GM18861 (cell line): ENCODE data around the gene TTC23.
"Not testable (repeated sequence)": the region's sequence is repeated elsewhere in the genome, so short reads cannot be mapped to it uniquely, and the experiment has no call there.

ENCODE experiments used
- ATAC-seq: cut with Tn5 transposase; IDR thresholded peaks from one replicate; pipeline ENCODE4 v1.9.1; 2021; ENCODE audit not compliant: unreplicated experiment

TTC23 gene

DNA sequence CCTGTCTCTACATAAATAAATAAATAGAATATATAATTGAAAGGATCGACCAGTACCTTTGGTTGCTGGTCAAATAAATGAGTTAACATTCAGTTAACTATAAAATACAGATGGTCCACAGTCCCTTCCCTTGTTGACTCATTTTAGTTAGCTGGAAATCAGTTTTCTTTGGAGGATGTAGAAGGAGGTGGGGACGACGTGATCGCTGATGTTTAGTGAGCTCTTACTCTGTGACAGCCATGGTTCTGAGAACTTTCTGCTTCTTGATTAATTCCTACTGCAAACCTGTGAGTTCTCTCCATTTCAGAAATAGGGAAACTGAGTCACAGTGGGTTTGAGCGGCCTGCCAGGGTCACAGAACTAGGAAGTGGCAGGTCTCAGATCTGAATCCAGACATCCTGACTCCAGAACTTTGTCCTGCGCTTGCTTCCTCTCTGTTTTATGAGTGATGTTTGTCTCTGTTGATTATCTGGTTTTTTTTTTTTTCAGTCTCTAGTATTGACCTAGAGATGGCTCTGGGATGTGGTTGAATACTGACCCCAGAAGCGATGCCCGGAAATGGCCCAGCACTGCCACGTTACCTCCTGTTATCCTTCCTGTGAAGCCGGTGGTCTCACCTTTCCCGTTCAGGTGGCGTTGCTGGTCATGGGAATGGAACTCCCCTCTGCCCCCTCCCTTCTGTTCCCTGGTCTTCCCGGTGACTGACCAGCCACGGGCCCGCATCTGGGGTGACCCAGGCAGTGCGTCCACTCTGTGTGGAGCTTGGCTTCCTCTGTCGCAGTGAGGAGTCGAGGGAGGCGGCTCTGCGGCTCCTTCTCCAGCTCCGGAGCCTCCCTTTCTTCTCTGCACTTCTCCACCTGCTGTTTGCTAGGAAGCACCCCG is 126.3 kb downstream of the TTC23 start:
- ATAC-seq, result no peak

DNA sequence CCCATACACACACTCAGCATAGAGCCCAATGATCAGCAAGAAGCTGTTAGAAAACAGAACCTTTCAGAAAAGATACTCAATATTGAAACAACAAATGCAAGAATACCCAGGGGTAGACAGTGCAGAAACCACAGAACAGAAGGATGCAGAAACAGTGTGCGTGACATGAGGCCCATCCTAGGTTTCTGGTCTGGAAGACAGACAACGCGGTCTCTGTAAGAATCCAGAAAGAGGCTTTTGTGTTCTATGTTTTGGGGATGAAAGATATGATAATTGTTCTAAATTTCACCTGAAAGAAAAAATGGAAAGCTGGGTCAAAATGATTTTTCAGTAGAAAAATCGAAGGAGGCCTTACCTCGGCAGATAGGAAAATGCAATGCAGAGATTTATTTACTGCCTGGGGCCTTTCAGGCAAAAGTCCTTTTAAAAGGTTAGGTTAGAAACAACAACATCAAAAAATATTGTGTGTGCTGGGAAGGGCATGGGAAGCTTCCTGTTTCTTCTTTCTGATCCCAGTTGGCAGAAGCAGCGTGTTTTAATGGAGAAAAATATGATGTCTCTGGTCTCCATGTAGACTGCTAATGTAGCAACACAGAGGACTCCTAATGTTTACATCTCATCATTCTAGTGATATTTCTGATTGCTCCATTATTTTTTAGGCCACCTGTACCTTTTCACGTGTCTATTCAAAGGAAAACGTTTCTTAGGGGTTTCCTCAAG is 127.5 kb downstream of the TTC23 start:
- ATAC-seq, result no peak

DNA sequence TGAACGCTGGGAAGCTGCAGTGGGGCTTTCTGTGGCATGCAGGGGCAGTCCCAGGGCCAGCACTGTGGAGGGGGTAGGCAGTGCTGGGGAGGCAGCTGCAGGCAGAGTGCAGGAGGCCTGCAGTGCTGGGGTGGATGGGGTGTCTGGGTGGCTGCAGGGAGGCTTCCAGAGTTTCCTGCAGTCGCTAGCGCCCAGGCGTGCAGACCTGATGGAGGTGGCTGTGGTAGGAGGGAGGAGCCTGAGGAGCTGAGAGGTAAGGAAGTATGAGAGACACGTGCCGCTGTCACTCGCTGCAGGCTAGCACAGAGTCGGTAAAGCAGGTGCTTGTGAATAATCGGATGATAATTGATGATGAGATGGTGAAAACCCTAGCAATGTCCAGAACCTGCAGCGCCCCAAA is 128.2 kb downstream of the TTC23 start:
- no peak for ATAC-seq

DNA sequence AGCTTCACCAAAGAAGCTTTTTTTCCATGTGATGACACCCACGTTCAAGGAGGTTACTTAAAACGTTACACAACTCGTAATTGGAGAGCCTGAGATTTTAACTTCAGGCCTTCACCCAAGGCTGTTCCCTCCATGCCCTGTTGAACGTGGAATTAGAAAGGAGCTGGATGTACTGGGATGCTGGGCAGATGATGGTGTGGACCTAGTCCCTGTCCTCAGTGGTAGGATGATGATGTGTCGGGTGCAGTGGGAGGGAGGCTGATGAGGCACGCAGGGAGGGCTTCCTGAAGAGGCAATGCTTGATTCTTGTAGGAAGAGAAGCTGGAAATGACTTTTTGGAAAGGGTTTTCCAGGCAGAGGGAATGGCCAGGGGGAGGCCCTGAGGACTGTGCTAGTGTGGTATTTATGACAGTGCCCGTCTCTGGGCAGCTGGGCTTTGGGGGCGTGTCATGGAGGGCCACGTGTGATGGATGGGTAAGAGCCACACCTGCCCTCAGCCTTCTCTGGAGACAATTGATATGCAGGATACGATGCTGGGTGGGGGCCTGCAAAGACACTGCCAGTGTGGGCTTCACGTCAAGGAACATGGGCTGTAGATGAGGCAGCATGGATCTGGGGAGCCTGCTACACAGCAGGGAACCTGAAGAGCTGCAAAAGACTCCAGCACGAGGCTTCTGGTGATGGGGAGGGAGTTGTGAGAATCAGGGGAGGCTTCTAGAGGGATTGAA is 129.2 kb downstream of the TTC23 start:
- ATAC-seq, result no peak

DNA sequence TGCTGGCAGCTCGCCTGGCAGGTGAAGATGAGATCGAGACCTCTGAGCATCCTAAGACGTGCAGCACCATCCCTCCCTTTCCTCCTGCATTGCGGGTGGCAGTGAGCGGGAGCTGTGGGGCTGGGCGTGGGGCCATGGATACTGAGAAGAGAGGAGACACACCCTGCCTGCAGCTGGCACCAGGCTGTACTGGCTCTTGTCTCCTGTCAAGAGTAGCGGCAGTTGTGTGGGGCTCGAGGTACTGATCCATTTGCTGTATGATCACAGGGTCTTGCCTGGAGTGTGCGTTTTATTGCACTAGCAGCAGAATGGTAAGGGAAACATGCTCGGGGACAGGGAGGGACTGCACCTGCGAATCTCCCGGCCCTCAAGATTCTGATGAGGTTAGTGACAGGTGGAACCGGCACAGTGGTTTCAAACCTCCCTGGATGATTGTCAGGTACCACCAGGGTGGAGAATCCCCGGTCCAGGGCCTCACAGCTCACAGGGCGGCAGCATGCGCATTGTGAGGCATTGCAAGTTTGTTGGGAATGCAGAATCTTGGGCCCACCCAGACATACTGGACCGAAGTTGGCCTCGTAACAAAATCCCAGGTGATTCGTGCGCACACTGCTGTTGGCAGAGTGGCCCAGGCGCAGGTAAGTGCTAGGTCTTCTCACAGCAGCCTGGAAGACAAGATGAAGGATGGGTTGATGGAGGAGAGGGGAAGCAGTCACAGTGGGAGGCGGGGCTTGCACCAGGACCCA is 130.4 kb downstream of the TTC23 start:
- ATAC-seq, result no peak

DNA sequence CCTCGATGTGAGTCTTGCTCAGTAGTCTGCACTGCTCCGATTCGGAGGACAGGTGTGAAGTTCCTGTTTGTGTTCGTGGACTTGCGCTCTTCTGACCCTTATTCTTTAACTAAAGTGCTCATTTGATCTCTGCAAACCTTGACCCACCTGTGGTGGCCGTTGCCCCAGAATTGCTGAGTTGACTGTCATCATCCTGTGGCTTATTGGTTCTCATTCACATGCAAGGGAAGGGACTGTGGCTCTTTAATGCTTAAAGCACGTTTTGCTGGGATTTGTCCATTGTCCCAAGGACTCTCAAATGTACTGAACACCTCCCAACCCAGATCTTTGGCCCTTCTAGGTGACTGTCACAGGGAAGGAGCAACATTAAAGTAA is 131.1 kb downstream of the TTC23 start:
- ATAC-seq, result no peak

DNA sequence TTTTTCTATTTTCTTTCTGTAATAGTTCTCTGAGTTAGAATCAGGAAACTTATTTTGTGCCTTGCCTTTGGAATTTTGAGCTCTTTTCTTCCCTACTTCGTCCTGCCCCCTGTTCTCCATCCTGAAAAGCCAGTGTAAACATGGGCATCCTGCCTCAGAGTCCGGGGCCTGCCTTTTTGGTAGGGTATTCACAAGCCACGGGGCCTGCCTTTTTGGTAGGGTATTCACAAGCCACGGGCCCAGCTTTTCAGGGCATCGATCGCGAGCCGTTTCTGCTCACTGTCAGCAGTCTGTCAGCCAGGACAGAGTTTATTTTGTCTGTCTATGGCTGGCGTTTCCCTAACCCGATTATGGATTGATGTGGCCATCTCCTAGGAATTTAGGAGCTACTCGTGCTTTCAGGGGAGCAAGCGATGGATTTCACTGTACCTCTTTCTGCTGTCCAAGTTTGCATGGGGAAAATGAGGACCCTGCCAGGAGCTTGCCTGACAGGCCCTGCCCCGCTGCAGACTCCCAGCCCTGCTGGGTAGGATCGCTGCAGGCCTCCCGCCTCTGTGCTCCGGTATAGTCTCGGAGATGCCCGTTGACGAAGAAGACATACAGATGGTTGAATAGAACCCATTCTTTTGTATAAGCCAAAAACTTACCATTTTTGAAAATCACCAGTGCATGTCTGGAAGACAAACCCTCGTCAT is 131.7 kb downstream of the TTC23 start:
- ATAC-seq, result no peak

DNA sequence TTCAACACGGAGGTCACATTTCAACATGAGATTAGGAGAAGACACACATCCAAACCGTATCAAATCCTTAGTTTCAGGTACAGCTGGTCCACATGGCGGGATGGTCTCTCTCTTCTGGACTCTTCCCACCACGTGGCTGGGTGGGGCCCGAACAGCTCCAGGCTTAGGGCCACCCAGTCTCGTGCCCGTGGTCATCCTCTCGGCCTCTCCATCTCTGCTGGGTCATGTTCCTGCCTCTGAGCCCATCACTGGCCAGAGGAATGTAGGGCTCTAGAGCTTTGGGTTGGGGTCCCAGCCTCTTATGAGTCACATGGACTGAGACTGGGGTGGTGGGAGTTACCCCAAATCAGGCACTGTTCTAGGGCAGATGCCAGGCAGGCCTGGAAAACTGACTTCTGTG is 132.3 kb downstream of the TTC23 start:
- no peak for ATAC-seq

DNA sequence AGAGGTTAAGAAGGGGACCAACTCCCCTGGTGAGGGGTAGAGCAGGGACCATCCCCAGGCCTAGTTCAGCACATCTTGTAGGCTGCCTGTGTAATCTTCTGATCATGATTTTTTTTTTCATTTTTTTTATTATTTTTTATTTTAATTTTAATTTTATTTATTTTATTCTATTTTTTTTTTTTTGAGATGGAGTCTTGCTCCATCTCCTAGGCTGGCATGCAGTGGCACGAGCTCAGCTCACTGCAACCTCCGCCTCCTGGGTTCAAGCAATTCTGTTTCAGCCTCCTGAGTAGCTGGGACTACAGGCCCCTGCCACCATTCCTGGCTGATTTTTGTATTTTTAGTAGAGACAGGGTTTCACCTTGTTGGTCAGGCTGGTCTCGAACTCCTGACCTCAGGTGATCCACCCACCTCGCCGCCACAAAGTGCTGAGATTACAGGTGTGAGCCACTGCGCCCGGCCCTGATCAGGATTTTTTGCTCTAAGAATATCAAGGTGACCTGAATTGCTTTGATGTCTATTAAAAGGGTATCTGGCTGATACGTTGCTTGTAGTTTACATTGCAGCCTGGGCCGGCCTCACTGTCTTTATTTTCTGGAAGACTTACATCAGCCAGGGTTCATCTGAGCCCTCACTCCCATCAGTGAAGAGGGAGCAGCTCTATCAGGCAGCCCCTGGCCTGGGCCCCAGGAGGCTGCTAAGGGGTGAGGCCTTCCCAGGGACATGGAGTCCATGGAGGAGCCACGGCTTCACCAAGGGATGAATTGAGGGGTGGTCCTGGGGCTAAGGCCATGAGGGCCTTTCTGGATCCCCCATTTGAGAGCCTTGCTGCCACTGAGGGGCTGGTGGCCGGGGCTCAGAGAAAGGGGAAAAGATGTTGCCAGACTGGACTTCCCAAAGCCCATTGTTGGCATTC is 133.8 kb downstream of the TTC23 start:
- ATAC-seq, result no peak

DNA sequence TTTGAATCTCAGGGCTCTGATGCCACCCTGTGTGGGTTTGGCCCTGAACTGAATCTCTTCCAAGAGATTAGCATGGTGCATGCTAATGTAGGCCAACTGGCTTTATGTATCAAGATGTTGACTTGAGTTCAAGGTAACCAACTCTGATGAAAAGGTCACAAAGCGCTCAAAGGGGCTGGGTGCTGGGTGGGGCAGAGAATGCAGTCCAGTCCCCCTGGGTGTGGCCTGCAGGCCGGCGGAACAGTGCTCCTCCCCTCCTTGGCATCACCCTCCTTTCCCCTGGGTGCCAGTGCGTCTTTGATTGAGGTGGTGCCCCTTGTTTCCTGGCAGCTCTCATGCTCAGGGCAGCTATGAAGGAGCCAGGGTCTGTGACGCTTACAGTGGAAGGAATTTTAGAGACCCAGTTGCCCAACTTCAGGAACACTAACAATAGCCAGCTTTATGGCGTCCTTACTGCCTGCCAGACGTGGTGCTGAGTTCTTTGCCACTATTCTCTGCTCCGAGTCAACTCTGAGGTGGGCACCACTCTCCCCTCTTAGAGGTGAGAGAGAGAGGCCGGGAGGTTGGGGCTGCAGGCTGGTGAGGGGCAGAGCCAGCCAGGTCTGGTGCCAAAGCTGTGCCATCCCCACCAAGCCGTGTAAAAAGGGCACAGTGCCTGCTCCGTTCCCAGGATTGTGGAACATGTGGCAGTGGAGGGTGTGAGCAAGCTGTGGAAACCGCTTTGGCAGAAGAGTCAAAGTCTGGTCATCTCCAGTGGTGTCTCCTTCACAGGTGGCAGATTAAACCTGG is 134.7 kb downstream of the TTC23 start:
- no peak for ATAC-seq

DNA sequence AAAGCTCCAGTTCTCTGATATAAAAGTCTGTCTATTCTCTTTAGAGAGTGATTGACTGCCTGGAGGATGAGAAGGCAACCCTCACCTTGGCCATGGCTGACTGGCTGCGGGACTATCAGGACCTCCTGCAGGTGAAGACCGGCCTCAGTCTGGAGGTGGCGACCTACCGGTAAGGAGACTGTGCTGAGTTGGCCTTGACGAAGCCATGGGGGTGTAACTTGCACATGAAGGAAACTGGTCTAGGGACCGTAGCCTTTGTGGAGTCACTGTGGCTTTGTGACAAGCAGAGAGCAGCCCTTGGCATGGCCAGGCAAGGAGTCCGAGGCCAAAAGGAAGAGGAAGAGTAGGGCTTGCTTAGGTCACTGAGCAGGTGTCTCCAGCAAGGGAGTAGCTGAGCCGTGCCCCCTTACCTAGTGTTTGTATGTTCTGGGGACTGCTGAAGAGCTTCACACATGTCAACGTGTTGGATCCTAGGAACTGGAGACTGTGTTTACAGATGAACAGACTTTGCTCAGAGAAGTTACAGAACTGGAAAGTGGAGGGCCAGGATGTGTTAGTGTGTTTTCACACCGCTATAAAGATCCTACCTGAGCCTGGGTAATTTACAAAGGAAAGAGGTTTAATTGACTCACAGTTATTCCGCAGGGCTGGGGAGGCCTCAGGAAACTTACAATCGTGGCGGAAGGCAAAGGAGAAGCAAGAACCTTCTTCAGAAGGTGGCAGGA is 135.7 kb downstream of the TTC23 start:
- ATAC-seq, result no peak

DNA sequence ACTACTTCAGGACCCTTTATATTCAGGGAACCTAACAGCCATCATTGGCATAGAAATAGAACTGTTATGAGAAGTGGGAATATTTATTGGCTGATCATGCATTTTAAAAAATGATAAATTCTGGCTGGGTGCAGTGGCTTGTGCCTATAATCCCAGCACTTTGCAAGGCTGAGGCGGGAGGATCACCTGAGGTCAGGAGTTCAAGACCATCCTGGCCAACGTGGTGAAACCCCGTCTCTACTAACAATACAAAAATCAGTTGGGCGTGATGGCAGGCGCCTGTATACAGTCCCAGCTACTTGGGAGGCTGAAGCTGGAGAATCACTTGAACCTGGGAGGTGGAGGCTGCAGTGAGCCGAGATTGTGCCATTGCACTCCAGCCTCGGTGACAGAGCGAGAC is 137.7 kb downstream of the TTC23 start:
- not testable (repeated sequence) for ATAC-seq

DNA sequence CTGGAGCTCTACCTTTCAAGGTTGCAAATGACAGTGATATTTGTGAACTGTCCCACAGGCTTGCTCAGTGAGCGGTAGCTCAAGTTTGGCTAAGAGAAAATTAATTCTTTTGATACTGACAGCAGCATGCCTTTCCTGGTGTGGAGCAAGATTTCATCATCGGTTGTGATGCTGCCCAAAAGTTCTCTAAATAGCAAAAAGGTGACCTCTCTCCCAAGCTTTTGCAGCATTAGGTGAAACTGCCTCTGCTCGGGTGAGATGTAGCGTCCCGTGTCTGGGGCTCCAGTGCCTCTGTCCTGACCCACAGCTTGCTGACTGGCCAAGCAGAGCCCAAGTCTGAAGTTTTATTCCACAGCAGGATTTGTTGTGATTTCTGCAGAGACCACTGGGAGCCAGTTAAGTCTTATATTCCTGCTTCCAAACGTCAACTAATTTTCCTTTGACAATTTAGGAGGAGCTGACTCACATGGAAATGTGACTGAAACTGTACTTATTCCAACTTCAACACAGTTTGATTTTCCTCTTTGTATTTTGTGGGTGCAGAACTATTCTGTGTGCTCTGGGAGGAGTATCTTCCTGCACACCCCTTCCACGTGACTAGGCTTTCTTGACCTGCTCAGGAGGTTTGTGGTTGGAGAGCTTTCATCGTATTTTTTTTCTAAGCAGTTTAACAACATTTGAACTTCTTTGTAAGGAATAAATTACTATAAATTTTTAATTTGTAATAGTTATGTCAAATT is 138.6 kb downstream of the TTC23 start:
- no peak for ATAC-seq

DNA sequence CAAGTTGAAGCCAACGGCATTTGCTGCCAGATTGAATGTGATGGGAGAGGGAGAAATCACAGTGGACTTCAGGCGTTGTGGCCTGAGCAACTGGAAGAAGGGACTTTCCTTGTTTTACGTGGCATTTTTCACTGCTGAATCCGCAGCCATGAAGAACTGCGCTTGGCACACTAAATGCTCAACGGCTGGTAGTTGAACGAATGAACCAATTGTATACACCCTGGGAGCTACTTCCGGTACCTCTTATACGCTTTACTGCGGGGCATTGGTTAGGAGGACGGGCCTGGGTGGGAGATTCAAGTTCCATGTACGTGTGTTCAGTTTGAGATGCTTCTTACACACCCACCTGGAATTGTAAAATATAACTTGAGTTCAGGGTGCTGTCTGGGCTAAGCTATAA is 139.3 kb downstream of the TTC23 start:
- no peak for ATAC-seq

DNA sequence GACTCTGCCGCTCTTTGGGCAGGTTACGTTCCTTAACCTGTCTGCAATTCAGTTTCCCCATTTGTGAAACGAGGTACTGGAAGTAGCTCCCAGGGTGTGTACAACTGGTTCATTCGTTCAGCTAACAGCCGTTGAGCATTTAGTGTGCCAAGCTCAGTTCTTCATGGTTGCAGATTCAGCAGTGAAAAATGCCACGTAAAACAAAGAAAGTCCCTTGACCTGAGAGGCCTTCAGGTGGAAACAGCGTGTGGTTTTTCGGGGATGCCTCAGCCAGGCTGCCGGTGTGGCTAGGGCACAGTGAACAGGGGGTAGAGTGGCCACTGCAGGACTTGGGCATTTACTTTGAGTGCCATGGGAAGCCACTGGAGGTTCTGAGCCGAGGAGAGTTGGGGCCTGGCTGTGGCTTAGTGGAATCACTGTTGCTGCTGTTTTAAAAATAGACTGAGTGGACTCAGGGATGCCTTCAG is 139.8 kb downstream of the TTC23 start:
- ATAC-seq, result no peak

DNA sequence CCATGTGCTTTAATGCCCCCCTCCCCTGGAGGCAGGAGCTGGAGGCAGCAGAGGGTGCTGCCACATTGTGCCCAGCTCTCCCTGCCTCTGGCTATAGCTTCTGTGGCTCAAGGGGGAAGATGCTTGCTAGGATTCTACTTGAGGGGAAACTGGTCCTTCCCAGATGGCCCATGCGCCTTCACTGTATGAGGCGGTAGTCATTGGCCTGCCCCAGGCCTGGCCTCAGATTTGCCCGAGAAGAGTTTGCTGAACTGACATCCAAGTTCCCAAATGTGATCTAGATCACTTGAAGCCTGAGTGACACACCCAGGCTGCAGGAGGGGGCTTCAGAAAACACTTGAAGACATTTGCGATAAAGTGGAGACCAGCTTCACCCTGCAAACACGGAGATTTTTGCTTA is 140.4 kb downstream of the TTC23 start:
- ATAC-seq, result no peak
